Measurements from ENCODE around the gene CD302. TPM values are rescaled to one million over a fixed set of nuclear protein-coding genes. Genes with fewer than 3 reads are reported as not detected.
A peak's percentile ranks its signal among the peaks of the same experiment; 100 is the strongest.
"Not testable (repeated sequence)": the region's sequence is repeated elsewhere in the genome, so short reads cannot be mapped to it uniquely, and the experiment has no call there.

CD302 gene, protein sequence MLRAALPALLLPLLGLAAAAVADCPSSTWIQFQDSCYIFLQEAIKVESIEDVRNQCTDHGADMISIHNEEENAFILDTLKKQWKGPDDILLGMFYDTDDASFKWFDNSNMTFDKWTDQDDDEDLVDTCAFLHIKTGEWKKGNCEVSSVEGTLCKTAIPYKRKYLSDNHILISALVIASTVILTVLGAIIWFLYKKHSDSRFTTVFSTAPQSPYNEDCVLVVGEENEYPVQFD
- under 1 TPM; 0.40 to 0.50 TPM for total RNA-seq

DNA sequence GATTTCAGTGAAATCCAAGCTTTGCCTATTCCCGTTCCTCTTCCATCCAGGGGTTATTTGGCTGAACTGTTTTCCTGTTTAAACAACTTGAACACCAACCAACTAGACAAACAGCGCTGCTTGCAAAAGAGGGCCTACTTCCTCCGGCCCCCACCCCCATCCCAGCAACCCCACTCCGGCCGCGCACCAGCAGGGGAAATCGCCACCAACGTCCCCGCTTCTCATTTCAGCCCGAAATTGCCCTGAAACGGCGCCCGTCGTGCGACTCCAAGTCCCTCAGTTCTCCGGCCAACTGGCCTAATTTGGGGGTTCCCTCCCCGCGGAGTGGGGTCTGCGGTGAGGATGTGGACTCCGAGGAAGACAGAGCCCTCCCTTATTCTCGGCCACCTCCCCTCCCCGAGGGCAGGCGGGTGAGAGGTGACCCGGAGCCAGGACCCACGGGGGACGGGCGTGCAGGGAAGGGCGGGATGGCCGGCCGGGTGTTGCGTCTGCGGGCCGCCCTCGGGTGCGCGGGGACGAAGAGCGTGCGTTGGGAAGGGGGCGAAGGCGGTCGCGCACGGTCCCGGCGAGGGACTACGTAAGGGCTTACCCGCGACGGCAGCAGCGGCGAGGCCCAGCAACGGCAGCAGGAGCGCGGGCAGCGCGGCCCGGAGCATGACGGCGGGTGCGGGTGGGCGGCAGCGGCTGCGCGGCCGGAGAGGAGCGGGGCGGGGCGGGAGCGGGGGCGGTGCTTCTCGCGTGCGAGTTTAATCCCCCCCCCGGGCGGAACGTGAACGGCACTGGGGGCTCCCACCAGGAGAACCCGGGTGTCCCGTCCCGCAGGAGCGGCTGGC is at the start of gene CD302:
Gene CD302 (minus strand): TSS at position 666 of the 833 bp plus-strand sequence. CDS start 10 bp downstream, at position 656.
- Mint-ChIP-seq H3K36me3 (ENCODE audit: low read depth) (peaks cover 4% of the 10 kb centered on the region), H3K27ac (no peak within 1 kb of the TSS), H3K9me3 (no peaks in the 10 kb centered on the region), H3K27me3 (peaks cover 49% of the 10 kb centered on the region), H3K4me3 (peak within 1 kb of the TSS; percentile 40), H3K4me1 (peaks cover 11% of the 10 kb centered on the region)
- ChIA-PET POLR2A (no interaction called here), CTCF (no interaction called here)
- no peak for DNase-seq

- POLR2A ChIA-PET, result no interaction called here
- H3K27ac Mint-ChIP-seq, result no peak overlapping the region
- DNase-seq, result no peak
- CTCF ChIA-PET, result no interaction called here
- H3K4me1 Mint-ChIP-seq, result no peaks in the 10 kb centered on the region
- no peak overlapping the region for H3K4me3 Mint-ChIP-seq
- H3K9me3 Mint-ChIP-seq, result no peaks in the 10 kb centered on the region
- H3K27me3 Mint-ChIP-seq, result no peaks in the 10 kb centered on the region
- H3K36me3 Mint-ChIP-seq (ENCODE audit: low read depth), result peaks cover 18% of the 10 kb centered on the region
Measured at GRCh38 chr2:159846564-159846963, 48.6 kb upstream of the CD302 start.

DNA sequence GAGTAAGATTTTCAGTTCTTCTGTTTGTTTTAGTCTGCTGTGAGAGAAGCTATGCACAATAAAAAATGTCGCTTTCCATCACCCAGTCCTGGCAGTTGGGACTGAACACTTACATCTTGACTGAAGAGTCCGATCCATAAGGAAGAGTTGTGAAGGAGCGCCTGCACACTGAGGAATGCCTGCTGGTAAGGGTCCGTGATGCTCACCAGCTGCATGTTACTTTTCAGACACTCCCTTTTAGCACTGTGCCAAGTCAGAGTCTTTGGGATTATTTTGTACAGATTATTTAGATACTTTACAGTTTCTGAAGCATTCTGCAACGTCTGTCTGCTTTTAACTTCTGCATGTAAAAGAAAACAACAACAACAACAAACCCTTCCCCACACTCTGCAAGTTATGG is 42.6 kb upstream of the CD302 start:
- ChIA-PET CTCF (no interaction called here), POLR2A (no interaction called here)
- Mint-ChIP-seq H3K4me1 (no peaks in the 10 kb centered on the region), H3K9me3 (no peaks in the 10 kb centered on the region), H3K36me3 (ENCODE audit: low read depth) (peaks cover 16% of the 10 kb centered on the region), H3K4me3 (no peak overlapping the region), H3K27me3 (no peaks in the 10 kb centered on the region), H3K27ac (no peak overlapping the region)
- no peak for DNase-seq

- H3K4me1 Mint-ChIP-seq, result no peaks in the 10 kb centered on the region
- H3K27ac Mint-ChIP-seq, result no peak overlapping the region
- no peak for DNase-seq
- peaks cover 2% of the 10 kb centered on the region for H3K9me3 Mint-ChIP-seq
- H3K27me3 Mint-ChIP-seq, result no peaks in the 10 kb centered on the region
- POLR2A ChIA-PET, result interaction anchor here (0.6 to 0.9 kb wide), 2 partner anchors 63 to 330 kb away, joined by 3 read pairs; no protein-coding TSS in a partner anchor
- H3K4me3 Mint-ChIP-seq, result no peak overlapping the region
- peaks cover 39% of the 10 kb centered on the region for H3K36me3 Mint-ChIP-seq (ENCODE audit: low read depth)
- CTCF ChIA-PET, result no interaction called here
Measured at GRCh38 chr2:159832858-159833257, 34.9 kb upstream of the CD302 start.

- POLR2A ChIA-PET, result no interaction called here
- Mint-ChIP-seq H3K36me3 (ENCODE audit: low read depth) (peaks cover 42% of the 10 kb centered on the region), H3K9me3 (peaks cover 4% of the 10 kb centered on the region), H3K4me3 (no peak overlapping the region), H3K27ac (no peak overlapping the region), H3K27me3 (no peaks in the 10 kb centered on the region), H3K4me1 (no peaks in the 10 kb centered on the region)
- CTCF ChIA-PET, result no interaction called here
- DNase-seq, result no peak
Measured at GRCh38 chr2:159832026-159832425, 34.0 kb upstream of the CD302 start.

- H3K27me3 Mint-ChIP-seq, result no peaks in the 10 kb centered on the region
- no peak overlapping the region for H3K27ac Mint-ChIP-seq
- CTCF ChIA-PET, result no interaction called here
- H3K36me3 Mint-ChIP-seq (ENCODE audit: low read depth), result peaks cover 64% of the 10 kb centered on the region
- no peaks in the 10 kb centered on the region for H3K4me1 Mint-ChIP-seq
- POLR2A ChIA-PET, result no interaction called here
- no peak for DNase-seq
- H3K4me3 Mint-ChIP-seq, result no peak overlapping the region
- H3K9me3 Mint-ChIP-seq, result peaks cover 5% of the 10 kb centered on the region
Measured at GRCh38 chr2:159829376-159829775, 31.4 kb upstream of the CD302 start.

- H3K4me1 Mint-ChIP-seq, result no peaks in the 10 kb centered on the region
- no peak overlapping the region for H3K27ac Mint-ChIP-seq
- ChIA-PET CTCF (no interaction called here), POLR2A (no interaction called here)
- no peaks in the 10 kb centered on the region for H3K27me3 Mint-ChIP-seq
- H3K36me3 Mint-ChIP-seq (ENCODE audit: low read depth), result peaks cover 64% of the 10 kb centered on the region
- H3K4me3 Mint-ChIP-seq, result no peak overlapping the region
- H3K9me3 Mint-ChIP-seq, result peaks cover 5% of the 10 kb centered on the region
- no peak for DNase-seq
Measured at GRCh38 chr2:159828738-159829137, 30.7 kb upstream of the CD302 start.

DNA sequence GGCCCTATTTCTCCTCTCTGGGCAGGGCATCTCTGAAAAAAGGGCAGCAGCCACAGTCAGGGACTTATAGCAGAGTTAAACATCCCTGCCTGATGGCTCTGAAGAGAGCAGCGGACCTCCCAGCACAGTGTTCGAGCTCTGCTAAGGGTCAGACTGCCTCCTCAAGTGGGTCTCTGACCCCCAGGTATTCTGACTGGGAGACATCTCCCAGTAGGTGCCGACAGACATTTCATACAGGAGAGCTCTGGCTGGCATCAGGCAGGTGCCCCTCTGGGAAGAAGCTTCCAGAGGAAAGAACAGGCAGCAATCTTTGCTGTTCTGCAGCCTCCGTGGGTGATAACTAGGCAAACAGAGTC is 24.4 kb upstream of the CD302 start:
- H3K4me1 Mint-ChIP-seq, H3K9me3 Mint-ChIP-seq, POLR2A ChIA-PET, H3K4me3 Mint-ChIP-seq, H3K27ac Mint-ChIP-seq, DNase-seq, H3K27me3 Mint-ChIP-seq, CTCF ChIA-PET: not testable (repeated sequence)
- H3K36me3 Mint-ChIP-seq (ENCODE audit: low read depth), result peaks cover 41% of the 10 kb centered on the region

DNA sequence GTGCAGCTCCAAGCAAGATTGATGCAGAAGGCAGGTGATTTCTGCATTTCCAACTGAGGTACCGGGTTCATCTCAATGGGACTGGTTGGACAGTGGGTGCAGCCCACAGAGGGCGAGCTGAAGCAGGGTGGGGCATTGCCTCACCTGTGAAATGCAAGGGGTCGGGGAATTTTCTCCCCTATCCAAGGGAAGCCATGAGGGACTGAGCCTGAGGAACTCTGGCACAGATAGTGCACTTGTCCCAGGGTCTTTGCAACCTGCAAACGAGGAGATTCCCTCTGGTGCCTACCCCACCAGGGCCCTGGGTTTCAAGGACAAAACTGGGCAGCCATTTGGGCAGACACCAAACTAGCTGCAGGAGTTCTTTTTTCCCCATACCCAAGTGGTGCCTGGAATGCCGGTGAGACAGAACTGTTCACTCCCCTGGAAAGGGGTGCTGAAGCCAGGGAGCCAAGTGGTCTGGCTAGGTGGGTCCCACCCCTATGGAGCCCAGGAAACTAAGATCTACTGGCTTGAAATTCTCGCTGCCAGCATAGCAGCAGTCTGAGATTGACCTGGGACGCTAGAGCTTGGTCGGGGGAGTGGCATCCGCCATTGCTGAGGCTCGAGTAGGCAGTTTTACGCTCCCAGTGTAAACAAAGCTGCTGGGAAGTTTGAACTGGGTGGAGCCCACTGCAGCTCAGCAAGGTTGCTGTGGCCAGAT is 23.9 kb upstream of the CD302 start:
- POLR2A ChIA-PET, H3K4me3 Mint-ChIP-seq, H3K27me3 Mint-ChIP-seq, H3K27ac Mint-ChIP-seq, CTCF ChIA-PET, H3K4me1 Mint-ChIP-seq, DNase-seq, H3K9me3 Mint-ChIP-seq: not testable (repeated sequence)
- peaks cover 37% of the 10 kb centered on the region for H3K36me3 Mint-ChIP-seq (ENCODE audit: low read depth)

GRCh38 chr2:159818940-159819339 is 20.9 kb upstream of the CD302 start:
- DNase-seq, result no peak
- no peaks in the 10 kb centered on the region for H3K27me3 Mint-ChIP-seq
- ChIA-PET POLR2A (no interaction called here), CTCF (no interaction called here)
- H3K4me1 Mint-ChIP-seq, result no peaks in the 10 kb centered on the region
- no peaks in the 10 kb centered on the region for H3K9me3 Mint-ChIP-seq
- H3K36me3 Mint-ChIP-seq (ENCODE audit: low read depth), result peaks cover 26% of the 10 kb centered on the region
- H3K4me3 Mint-ChIP-seq, result no peak overlapping the region
- H3K27ac Mint-ChIP-seq, result no peak overlapping the region

DNA sequence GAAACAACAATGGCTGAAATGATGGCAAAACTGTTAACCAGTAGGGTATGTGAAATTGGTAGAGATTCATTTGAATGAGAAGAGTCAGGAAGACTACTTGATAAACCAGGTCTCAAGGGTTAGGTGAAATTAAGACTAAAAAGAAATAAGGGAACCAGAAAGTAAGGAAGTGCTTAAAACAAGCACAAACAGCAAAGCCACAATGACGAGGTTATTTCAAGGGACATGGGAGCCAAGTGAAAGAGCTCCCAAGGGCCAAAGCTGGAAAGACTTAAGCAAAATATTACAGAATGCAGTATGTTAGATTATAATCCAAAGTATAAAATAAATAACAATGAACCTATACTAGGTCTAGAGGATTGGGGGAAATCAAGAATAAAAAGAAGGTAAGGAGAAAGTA is 19.3 kb upstream of the CD302 start:
- no peak overlapping the region for H3K4me3 Mint-ChIP-seq
- H3K4me1 Mint-ChIP-seq, result no peaks in the 10 kb centered on the region
- ChIA-PET POLR2A (no interaction called here), CTCF (no interaction called here)
- peaks cover 26% of the 10 kb centered on the region for H3K36me3 Mint-ChIP-seq (ENCODE audit: low read depth)
- no peaks in the 10 kb centered on the region for H3K9me3 Mint-ChIP-seq
- H3K27me3 Mint-ChIP-seq, result no peaks in the 10 kb centered on the region
- no peak overlapping the region for H3K27ac Mint-ChIP-seq
- DNase-seq, result no peak

GRCh38 chr2:159811232-159811631 is 13.2 kb upstream of the CD302 start:
- CTCF ChIA-PET, result no interaction called here
- H3K4me1 Mint-ChIP-seq, result no peaks in the 10 kb centered on the region
- no peak overlapping the region for H3K4me3 Mint-ChIP-seq
- H3K9me3 Mint-ChIP-seq, result no peaks in the 10 kb centered on the region
- DNase-seq, result no peak
- H3K36me3 Mint-ChIP-seq (ENCODE audit: low read depth), result peaks cover 18% of the 10 kb centered on the region
- no peak overlapping the region for H3K27ac Mint-ChIP-seq
- H3K27me3 Mint-ChIP-seq, result no peaks in the 10 kb centered on the region
- POLR2A ChIA-PET, result no interaction called here

GRCh38 chr2:159808032-159808425 is 10.0 kb upstream of the CD302 start:
- POLR2A ChIA-PET, result no interaction called here
- no peak overlapping the region for H3K4me3 Mint-ChIP-seq
- DNase-seq, result no peak
- H3K27ac Mint-ChIP-seq, result no peak overlapping the region
- CTCF ChIA-PET, result interaction anchor here (0.7 to 1.8 kb wide), 3 partner anchors 12 to 114 kb away, joined by 3 to 5 read pairs (median 4); no protein-coding TSS in a partner anchor
- H3K9me3 Mint-ChIP-seq, result no peaks in the 10 kb centered on the region
- H3K4me1 Mint-ChIP-seq, result no peaks in the 10 kb centered on the region
- H3K27me3 Mint-ChIP-seq, result no peaks in the 10 kb centered on the region
- peaks cover 6% of the 10 kb centered on the region for H3K36me3 Mint-ChIP-seq (ENCODE audit: low read depth)
